PC-3 (cell line): Measurements from ENCODE around the gene TGM3. TPM values are rescaled to one million over a fixed set of nuclear protein-coding genes. Genes with fewer than 3 reads are reported as not detected.

Source experiments
- ATAC-seq: fragments of 200-7000 bp; cut with Tn5 transposase; 2 replicates; pipeline ENCODE4 v1.9.1; 2020; ENCODE audit warnings: mild to moderate bottlenecking, moderate library complexity
- BruUV-seq: library from RNA; stranded (reverse); fragments of 400-500 nt; replicated peaks from 2 replicates; lab custom pipeline; 2021; lab: Mats Ljungman, UMichigan
- CTCF ChIA-PET: fragments of 300-600 bp; sonication (Branson Sonifier 250); formaldehyde crosslinking; loops from one replicate; lab custom pipeline; 2022; ENCODE audit warnings: antibody characterized with exemption; lab: Charles Lee
- POLR2A ChIA-PET: fragments of 300-600 bp; sonication (Branson Sonifier 250); formaldehyde crosslinking; loops from one replicate; lab custom pipeline; 2022; ENCODE audit warnings: antibody characterized with exemption; ENCODE audit not compliant: unreplicated experiment; lab: Charles Lee
- DNase-seq: peaks from one replicate; pipeline ENCODE4 v3.0.0-alpha.2; 2015
- H2AFZ ChIP-seq: fragments of 300-600 bp; sonication (generic); 2 replicates; pipeline ENCODE4 v1.6.0; 2016; ENCODE audit warnings: antibody characterized with exemption, low read length
- H3F3A ChIP-seq: fragments of 300-600 bp; sonication (generic); one replicate; pipeline ENCODE4 v1.6.0; 2017; ENCODE audit warnings: antibody characterized with exemption, low read length, control low read depth, mild to moderate bottlenecking; ENCODE audit not compliant: unreplicated experiment
- H3K27ac ChIP-seq: fragments of 300-600 bp; sonication (generic); 2 replicates; pipeline ENCODE4 v1.5.1; 2016; ENCODE audit warnings: mild to moderate bottlenecking, low read length
- H3K27me3 ChIP-seq: fragments of 300-600 bp; sonication (generic); 2 replicates; pipeline ENCODE4 v1.6.1; 2016; ENCODE audit warnings: low read length, mixed read lengths
- H3K36me3 ChIP-seq: fragments of 300-600 bp; sonication (generic); 2 replicates; pipeline ENCODE4 v1.6.1; 2016; ENCODE audit warnings: low read depth, mixed run types, low read length, mixed read lengths
- H3K4me1 ChIP-seq: fragments of 300-600 bp; sonication (generic); 2 replicates; pipeline ENCODE4 v1.5.1; 2016; ENCODE audit warnings: low read length; ENCODE audit not compliant: insufficient read depth
- H3K4me2 ChIP-seq: fragments of 300-600 bp; sonication (generic); 2 replicates; pipeline ENCODE4 v1.6.0; 2016; ENCODE audit warnings: low read length
- H3K4me3 ChIP-seq: fragments of 300-600 bp; sonication (generic); 2 replicates; pipeline ENCODE4 v1.5.1; 2016; ENCODE audit warnings: mild to moderate bottlenecking, low read length, mixed read lengths
- H3K79me2 ChIP-seq: fragments of 300-600 bp; sonication (generic); 2 replicates; pipeline ENCODE4 v1.6.1; 2017; ENCODE audit warnings: low read length, mixed read lengths
- H3K9ac ChIP-seq: fragments of 300-600 bp; sonication (generic); 2 replicates; pipeline ENCODE4 v1.6.0; 2016; ENCODE audit warnings: mild to moderate bottlenecking, low read length
- H3K9me2 ChIP-seq: fragments of 300-600 bp; sonication (generic); replicated peaks from 2 replicates; pipeline ENCODE4 v1.6.1; 2016; ENCODE audit warnings: mixed run types, low read length, mixed read lengths
- H3K9me3 ChIP-seq: fragments of 300-600 bp; sonication (generic); 2 replicates; pipeline ENCODE4 v1.6.1; 2016; ENCODE audit warnings: low read length, mixed read lengths
- H4K20me1 ChIP-seq: fragments of 300-600 bp; sonication (generic); 2 replicates; pipeline ENCODE4 v1.6.1; 2016; ENCODE audit warnings: low read length, mixed read lengths
- CTCF ChIP-seq: fragments of 300-600 bp; sonication (generic); conservative IDR thresholded peaks from 2 replicates; pipeline ENCODE4 v1.5.1; 2017; ENCODE audit warnings: antibody characterized with exemption, low read depth, mild to moderate bottlenecking, low read length
- EZH2 ChIP-seq: fragments of 300-600 bp; sonication (generic); IDR thresholded peaks from one replicate; pipeline ENCODE4 v1.6.1; 2017; ENCODE audit warnings: antibody characterized with exemption, mild to moderate bottlenecking, low read length; ENCODE audit not compliant: unreplicated experiment
- EZH2phosphoT487 ChIP-seq: fragments of 300-600 bp; sonication (generic); IDR thresholded peaks from 2 replicates; pipeline ENCODE4 v1.6.1; 2018; ENCODE audit warnings: mild to moderate bottlenecking, antibody characterized with exemption, low read length, borderline replicate concordance
- intact Hi-C: fragments of 100-400 bp; cut with micrococcal nuclease; formaldehyde crosslinking; loops from 2 replicates; pipeline ENCODE4 v1.9.0; 2023
- total RNA-seq: library from RNA; depleted of rRNA; stranded (reverse); fragments of >200 nt; gene quantifications from 2 replicates; pipeline ENCODE4 v1.2.3, GENCODE V29; 2014

TGM3 gene
- total RNA-seq, 1 experiment from 2014 or later: not detected

GRCh38 chr20:2273634-2274302 is 22.0 kb upstream of the TGM3 start:
- Histone ChIP-seq H3K27me3 (peaks cover 69% of the 10 kb centered on the region), H3K4me1 (no peaks in the 10 kb centered on the region), H3K79me2 (no peaks in the 10 kb centered on the region), H3K9ac (no peak overlapping the region), H3K4me2 (no peak overlapping the region), H3K27ac (no peak overlapping the region), H3K9me3 (no peaks in the 10 kb centered on the region), H3K9me2 (no peaks in the 10 kb centered on the region), H3F3A (no peaks in the 10 kb centered on the region), H3K36me3 (no peaks in the 10 kb centered on the region), H2AFZ (no peak overlapping the region), H3K4me3 (no peak overlapping the region), H4K20me1 (no peaks in the 10 kb centered on the region)
- intact Hi-C loops: no loop called here
- ChIA-PET POLR2A (interaction anchor here (0.5 kb wide), 1 partner anchor 1587 kb away, joined by 3 read pairs; no protein-coding TSS in a partner anchor), CTCF (no interaction called here)
- ATAC-seq (no peak), DNase-seq (no peak)
- BruUV-seq: no TSS peak
- no peak for TF ChIP-seq EZH2
- TF ChIP-seq EZH2phosphoT487: no peak
- TF ChIP-seq CTCF: no peak

- Histone ChIP-seq H3K4me2 (no peak overlapping the region), H3K4me1 (no peaks in the 10 kb centered on the region), H3K79me2 (no peaks in the 10 kb centered on the region), H3K27me3 (peaks cover 76% of the 10 kb centered on the region), H3K9me2 (no peaks in the 10 kb centered on the region), H3K4me3 (no peak overlapping the region), H3K9ac (no peak overlapping the region), H2AFZ (no peak overlapping the region), H4K20me1 (no peaks in the 10 kb centered on the region), H3K36me3 (no peaks in the 10 kb centered on the region), H3F3A (no peaks in the 10 kb centered on the region), H3K9me3 (no peaks in the 10 kb centered on the region), H3K27ac (no peak overlapping the region)
- ChIA-PET POLR2A (no interaction called here), CTCF (no interaction called here)
- DNase-seq (peak; percentile 33), ATAC-seq (no peak)
- no TSS peak for BruUV-seq
- intact Hi-C loops: no loop called here
- TF ChIP-seq CTCF (0 out of 2 replicates have a peak, but pooled peaks have one; percentile 36), EZH2 (no peak), EZH2phosphoT487 (no peak)
These were observed 19.8 kb upstream of the TGM3 start for GRCh38 chr20:2276015-2276414.

- H3K9me3 ChIP-seq: no peaks in the 10 kb centered on the region
- peaks cover 49% of the 10 kb centered on the region for H3K27me3 ChIP-seq
- no peaks in the 10 kb centered on the region for H3F3A ChIP-seq
- H3K4me3 ChIP-seq: no peak overlapping the region
- H3K4me2 ChIP-seq: no peak overlapping the region
- no peaks in the 10 kb centered on the region for H3K9me2 ChIP-seq
- H4K20me1 ChIP-seq: no peaks in the 10 kb centered on the region
- intact Hi-C loops: no loop called here
- H3K79me2 ChIP-seq: no peaks in the 10 kb centered on the region
- DNase-seq (no peak), ATAC-seq (no peak)
- ChIA-PET CTCF (no interaction called here), POLR2A (no interaction called here)
- H3K9ac ChIP-seq: no peak overlapping the region
- no peaks in the 10 kb centered on the region for H3K36me3 ChIP-seq
- no peak overlapping the region for H2AFZ ChIP-seq
- no peak overlapping the region for H3K27ac ChIP-seq
- no TSS peak for BruUV-seq
- H3K4me1 ChIP-seq: peaks cover 4% of the 10 kb centered on the region
- TF ChIP-seq EZH2phosphoT487: no peak
- no peak for TF ChIP-seq EZH2
- TF ChIP-seq CTCF: no peak
These were observed 16.5 kb upstream of the TGM3 start for GRCh38 chr20:2279253-2279779.
